GM12872 (cell line): ENCODE data around the gene MYL7.

Experiments used
- TF ChIP-seq, protein P1 (sequence below): IDR thresholded peaks from 3 replicates; pipeline ENCODE4 v1.5.1; 2011; ENCODE audit warnings: low read depth, mild to moderate bottlenecking, low read length, moderate library complexity; ENCODE audit not compliant: insufficient read depth

MYL7 gene

DNA sequence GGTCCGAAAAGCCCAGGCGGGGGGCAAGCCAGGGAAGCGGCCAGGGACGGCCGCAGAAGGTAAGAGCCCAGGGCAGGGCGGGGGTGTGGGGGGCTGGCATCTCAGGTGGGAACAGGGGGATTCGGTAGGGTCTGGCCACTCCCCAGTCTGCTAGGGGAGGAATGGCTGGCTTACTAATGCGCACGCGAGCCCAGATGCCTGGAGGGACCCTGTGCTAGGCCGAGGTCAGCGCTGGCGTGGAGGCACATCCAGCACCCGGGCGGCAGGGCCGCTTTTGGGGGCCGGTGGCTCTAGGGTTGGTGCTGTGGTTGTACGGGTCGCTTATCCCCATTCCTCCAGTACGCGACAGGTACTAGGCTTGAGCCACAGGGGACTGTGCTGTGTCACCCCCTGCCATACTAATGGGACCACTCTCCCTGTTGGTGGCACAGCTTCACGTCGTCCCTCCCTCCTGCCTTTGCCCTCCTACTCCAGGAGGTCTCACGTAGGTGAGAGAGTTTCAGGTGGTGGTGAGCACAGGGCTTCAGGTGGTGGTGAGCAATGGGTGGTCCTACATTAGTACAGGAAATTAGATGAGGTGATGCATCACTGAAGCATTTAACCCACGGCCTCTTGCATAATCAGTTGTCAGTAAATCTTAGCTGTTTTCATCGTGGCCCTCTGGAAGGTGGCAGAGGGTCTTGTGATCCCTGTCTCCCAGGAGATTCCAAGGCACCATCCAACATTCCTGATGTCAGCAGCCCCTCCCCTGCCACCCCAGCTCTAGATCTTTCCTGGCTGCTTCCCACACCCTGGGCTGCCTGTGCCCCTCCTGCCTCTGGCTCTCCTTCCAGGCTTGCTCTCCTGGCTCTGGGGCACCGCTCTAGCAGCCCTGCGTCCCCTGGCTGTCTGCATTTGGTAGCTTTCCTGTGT, 36.0 kb downstream of the MYL7 start:
- TF ChIP-seq, protein P1, sequence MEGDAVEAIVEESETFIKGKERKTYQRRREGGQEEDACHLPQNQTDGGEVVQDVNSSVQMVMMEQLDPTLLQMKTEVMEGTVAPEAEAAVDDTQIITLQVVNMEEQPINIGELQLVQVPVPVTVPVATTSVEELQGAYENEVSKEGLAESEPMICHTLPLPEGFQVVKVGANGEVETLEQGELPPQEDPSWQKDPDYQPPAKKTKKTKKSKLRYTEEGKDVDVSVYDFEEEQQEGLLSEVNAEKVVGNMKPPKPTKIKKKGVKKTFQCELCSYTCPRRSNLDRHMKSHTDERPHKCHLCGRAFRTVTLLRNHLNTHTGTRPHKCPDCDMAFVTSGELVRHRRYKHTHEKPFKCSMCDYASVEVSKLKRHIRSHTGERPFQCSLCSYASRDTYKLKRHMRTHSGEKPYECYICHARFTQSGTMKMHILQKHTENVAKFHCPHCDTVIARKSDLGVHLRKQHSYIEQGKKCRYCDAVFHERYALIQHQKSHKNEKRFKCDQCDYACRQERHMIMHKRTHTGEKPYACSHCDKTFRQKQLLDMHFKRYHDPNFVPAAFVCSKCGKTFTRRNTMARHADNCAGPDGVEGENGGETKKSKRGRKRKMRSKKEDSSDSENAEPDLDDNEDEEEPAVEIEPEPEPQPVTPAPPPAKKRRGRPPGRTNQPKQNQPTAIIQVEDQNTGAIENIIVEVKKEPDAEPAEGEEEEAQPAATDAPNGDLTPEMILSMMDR = 0 out of 3 replicates have a peak, but pooled peaks have one; percentile 0

DNA sequence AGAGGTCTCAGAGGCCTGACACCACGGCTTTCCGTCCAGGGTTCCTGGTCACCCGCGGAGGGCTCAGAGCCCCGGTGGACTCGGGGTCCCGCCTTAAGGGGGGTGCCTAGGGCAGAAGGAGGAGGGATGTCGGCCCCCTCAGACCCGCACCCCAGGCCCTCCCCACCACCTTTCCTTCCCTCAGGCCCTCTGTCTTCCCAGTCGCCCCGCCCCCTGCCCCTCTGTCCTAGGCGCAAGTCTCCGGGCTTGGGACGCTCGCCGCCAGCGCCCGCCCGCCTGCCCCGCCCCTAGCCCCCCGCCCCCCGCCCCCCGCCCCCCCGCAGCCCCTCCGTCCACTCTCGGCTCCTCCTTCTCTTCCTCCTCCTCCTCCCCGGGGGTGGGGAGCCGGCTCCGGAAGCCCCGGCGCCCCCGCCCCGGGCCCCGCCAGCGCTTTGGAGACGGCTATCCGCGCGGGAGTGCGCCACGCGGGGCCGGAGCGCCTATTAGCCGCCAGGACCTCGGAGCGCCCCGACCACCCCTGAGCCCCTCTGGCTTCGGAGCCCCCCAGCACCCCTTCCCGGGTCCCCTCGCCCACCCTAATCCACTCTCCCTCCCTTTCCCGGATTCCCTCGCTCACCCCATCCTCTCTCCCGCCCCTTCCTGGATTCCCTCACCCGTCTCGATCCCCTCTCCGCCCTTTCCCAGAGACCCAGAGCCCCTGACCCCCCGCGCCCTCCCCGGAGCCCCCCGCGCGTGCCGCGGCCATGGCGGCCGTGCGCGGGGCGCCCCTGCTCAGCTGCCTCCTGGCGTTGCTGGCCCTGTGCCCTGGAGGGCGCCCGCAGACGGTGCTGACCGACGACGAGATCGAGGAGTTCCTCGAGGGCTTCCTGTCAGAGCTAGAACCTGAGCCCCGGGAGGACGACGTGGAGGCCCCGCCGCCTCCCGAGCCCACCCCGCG, 36.9 kb downstream of the MYL7 start, which contains the start of gene AEBP1:
AEBP1 (plus strand) TSS at position 423 of the 937 bp plus-strand sequence; CDS start at position 744, 321 bp downstream.
- TF ChIP-seq, protein P1 = 0 out of 3 replicates have a peak, but pooled peaks have one; percentile 5

DNA sequence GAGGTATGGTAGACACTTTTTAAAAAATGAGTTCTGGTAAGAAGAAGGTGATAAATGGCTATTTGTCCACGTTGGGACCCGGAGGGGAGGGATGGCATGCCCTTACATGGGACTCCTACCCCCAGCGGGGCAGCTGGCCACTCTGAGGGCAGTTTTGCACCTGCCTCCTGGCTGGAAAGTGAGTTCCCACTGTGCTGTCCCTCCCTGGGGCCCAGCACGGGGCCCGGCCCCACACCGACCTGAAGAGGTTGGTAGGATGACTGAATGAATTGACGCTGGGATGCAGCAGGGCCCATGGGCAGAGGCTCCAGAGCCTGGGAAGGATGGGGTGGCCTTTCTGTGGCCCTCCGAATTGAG, 37.6 kb downstream of the MYL7 start:
- TF ChIP-seq, protein P1 = no peak

DNA sequence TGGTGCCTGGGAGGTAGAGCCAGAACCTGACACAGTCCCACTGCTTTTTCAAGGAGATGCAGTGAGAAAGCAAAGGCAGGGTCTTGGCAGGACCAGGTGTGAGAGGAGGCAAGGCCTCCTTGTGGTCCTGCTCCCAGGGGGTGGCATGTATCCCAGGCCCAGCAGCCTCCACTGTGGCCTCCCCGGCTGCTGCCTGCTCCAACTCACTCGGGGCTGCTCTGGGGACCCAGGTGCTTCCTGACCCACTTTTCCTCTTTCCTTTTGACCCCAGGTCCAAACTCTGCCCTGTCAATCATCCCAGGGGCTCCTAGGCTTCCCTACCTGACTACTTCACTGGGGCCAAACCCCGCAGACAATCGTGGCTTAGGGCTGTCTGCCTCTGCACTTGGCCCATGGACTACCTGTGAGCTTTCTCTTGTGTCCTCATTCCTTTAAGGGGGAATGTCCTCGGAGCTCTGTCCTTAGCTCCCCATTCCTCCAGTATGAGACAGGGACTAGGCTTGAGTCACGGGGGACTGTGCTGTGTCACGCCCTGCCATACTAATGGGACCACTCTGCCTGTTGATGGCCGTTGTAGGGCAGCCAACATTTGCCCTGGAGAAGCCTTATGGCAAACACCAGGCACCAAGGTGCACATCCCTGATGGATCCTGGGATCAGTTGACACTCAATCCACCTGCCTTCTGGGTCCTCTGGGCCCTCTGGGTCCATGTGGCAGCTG, 38.1 kb downstream of the MYL7 start:
- TF ChIP-seq, protein P1 = no peak

DNA sequence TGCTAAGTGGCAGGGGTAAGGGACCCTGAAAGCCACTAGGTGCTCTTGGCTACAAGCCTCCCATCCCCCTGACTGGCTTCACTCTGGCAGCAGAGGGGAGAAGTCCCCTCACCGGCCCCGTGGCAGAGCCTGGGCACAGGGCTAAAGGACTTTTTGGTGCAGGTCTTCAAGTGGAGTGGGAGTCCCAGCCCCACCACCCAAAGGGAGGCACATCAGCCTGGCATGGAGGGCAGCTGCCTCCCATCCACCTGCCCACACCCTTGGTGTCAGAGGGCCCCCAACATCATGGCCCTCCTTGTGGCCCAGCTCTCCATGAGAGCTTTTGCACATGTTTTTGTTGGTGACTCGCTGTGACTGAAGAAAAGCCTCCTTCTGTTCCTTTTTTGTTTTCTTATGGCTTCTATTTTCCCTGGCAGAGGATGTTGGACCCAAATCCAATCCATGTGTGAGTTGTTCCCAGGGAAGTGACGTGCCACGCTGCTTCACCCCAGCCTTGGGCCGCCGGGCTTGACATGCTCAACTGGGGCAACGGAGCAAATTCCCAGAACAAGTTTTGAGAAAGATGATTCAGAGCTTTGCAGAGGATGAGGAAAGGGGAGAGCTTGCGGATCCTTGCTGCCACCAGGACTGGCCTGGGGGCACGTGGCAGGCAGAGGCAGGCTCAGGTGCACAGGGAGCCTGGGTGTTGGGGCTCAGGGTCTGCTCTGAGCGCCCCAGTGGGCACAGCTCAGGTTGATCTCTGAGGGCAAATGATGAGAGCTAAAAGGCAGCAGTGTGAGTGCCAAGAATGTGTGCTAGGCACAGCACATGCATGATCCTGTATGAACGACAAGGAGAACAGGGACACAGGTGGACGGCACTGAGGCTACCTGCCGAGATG, 38.9 kb downstream of the MYL7 start:
- TF ChIP-seq, protein P1 = no peak

DNA sequence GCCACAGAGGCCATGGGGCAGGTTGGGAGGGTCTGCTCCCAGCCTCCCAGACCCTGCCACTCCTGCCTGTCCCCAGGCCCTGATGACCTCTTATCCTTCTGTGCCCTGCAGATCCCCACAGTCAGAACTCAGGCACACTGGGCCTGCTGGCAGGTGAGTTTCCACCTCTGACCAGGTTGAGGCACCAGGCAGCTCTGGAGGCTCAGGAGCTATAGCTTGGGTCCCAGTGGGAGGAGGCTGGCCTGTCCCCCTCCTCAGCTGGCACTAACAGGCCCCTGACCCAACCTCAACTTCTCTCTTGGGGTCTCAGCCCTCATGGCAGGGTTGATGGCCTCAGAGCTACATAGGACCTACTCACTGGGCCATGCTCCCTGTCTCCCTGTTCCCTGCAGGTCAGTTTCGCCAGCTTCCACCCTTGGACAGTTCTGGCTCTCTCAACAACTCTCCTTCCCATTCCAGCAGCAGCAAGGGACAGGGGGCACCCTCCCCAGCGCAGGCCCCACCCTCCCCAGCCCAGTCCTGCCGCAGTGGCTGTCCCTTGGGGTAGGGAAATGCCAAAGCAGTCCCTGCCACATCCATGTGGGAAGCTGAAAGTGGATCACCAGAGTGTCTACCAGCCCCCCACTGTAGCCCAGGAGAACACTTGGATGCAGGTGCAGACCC, 39.7 kb downstream of the MYL7 start:
- TF ChIP-seq, protein P1 = no peak
